ENCODE measurements around the gene GLP1R.

GLP1R gene

DNA sequence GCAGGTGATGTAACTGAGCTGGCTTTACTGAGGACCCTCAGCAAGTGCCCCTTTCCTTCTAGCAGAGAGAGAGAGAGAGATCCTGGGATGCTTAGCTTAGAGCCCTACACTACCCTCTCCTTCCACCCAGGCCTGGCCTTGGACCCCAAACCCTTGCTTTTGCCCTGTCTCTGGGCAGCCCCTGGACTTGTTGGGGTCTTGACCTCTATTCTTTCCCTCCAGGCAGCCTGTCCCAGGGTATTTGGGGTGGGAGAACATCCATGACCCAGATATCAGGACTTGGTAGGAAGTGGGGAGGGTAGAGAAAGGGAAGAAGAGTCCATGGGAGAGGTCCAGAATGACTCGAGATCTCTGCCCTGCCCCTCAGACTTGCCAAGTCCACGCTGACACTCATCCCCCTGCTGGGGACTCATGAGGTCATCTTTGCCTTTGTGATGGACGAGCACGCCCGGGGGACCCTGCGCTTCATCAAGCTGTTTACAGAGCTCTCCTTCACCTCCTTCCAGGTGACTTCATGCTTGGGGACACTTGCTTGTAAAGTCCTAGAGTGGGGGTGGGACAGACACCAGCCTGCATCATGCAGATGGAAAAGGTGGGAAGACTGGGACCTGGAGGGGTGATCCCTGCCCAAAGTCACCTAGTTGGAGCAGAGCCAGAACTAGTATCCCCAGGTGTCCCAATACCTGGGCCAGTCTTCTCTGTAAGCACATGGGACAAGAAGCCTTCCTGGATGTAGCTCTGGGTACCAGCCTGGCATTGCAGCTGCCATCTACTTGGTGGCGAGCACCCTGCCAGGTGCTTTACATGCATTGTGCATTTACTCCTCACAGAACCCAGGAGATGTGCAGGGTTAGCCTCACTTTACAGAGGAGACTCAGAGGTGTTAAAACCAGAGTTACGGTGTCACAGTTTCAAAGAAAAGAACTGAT is 30.9 kb downstream of the GLP1R start:
- Histone ChIP-seq H3K9me3 (ENCODE audit: low read length) (no peaks in the 10 kb centered on the region), H3K36me3 (ENCODE audit: insufficient read depth, low read length) (no peaks in the 10 kb centered on the region), H3K4me1 (ENCODE audit: insufficient read depth, low read length) (no peaks in the 10 kb centered on the region), H3K27ac (ENCODE audit: low read depth, low read length) (no peak overlapping the region), H3K4me3 (ENCODE audit: low read depth in 1 of 2, low read length in 2 of 2) (no peak overlapping the region), H3K9ac (ENCODE audit: low read length) (no peak overlapping the region), H3K27me3 (ENCODE audit: control insufficient read depth in 1 of 2, insufficient read depth in 2 of 2, low read length in 2 of 2) (no peaks in the 10 kb centered on the region)

DNA sequence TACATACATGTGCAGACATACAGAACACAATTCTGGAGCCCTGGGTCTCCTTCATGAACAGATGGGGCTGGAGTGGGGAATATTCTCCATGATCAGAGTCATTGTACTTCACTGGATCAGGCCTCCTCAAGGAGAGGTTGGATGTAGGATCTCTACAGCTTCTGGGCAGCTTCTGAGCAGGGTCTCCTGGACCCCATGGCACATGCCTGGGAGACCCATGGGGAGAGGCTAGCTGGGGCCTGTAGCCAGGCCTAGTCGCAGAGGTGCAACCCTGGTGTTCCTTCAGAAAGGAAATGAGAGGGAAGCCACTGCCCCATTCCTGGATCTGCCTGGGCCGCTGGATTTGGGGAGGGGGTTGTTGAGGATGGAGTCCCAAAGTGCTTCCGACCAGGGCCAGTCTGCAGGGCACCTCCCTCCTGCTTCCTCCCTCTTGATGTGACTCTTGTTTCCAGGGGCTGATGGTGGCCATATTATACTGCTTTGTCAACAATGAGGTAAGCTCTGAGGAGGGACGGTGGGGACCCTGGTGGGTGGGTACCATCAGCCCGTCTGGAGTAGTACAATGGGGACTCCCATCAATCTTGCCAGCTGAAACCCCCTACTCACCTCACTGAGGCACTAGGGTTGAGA is 31.8 kb downstream of the GLP1R start:
- Histone ChIP-seq H3K9me3 (ENCODE audit: low read length) (no peaks in the 10 kb centered on the region), H3K4me3 (ENCODE audit: low read depth in 1 of 2, low read length in 2 of 2) (no peak overlapping the region), H3K27me3 (ENCODE audit: control insufficient read depth in 1 of 2, insufficient read depth in 2 of 2, low read length in 2 of 2) (no peaks in the 10 kb centered on the region), H3K27ac (ENCODE audit: low read depth, low read length) (no peak overlapping the region), H3K9ac (ENCODE audit: low read length) (no peak overlapping the region), H3K36me3 (ENCODE audit: insufficient read depth, low read length) (no peaks in the 10 kb centered on the region), H3K4me1 (ENCODE audit: insufficient read depth, low read length) (no peaks in the 10 kb centered on the region)

DNA sequence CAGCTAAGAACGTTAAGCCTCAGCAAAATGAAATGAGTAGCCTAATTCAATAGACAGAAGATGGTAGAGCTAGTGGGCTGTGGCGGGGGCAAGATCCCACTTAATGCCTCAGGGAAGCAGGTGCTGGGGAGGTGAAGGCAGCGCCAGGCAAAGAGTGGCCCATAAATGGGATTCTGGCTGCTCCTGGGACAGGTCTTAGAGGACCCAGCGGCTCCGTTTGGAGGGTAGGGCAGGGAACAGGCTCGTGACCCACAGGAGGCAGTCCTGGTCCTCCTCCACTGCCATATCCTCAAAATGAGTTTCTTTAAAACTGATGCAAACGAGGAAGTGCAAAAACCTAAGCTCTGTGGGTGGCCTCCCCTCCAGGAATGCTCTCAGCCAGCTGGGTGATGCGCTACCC is 33.7 kb downstream of the GLP1R start:
- Histone ChIP-seq H3K9me3 (ENCODE audit: low read length) (no peaks in the 10 kb centered on the region), H3K27ac (ENCODE audit: low read depth, low read length) (no peak overlapping the region), H3K27me3 (ENCODE audit: control insufficient read depth in 1 of 2, insufficient read depth in 2 of 2, low read length in 2 of 2) (no peaks in the 10 kb centered on the region), H3K9ac (ENCODE audit: low read length) (no peak overlapping the region), H3K4me1 (ENCODE audit: insufficient read depth, low read length) (no peaks in the 10 kb centered on the region), H3K4me3 (ENCODE audit: low read depth in 1 of 2, low read length in 2 of 2) (no peak overlapping the region), H3K36me3 (ENCODE audit: insufficient read depth, low read length) (no peaks in the 10 kb centered on the region)

DNA sequence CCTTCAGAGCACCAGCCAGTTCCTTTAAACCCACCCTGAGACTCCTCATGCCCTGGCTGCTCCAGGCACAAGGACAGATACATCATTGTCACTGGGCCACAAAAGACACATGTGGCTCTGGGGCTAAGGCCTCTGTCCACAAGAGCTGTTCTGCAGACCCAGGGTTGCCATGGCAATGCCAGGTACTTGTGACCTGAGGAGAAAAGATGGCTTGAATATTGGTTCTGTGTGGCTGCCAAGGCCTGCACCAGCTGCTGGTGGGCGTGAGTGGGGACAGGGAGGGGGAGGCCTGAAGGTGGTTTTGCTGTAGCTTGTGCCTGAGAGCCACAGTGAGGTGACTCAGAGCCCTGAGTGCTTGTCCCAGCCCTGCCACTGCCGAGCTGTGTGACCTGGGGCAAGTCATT is 34.7 kb downstream of the GLP1R start:
- Histone ChIP-seq H3K27ac (ENCODE audit: low read depth, low read length) (no peak overlapping the region), H3K27me3 (ENCODE audit: control insufficient read depth in 1 of 2, insufficient read depth in 2 of 2, low read length in 2 of 2) (no peaks in the 10 kb centered on the region), H3K4me1 (ENCODE audit: insufficient read depth, low read length) (peaks cover 4% of the 10 kb centered on the region), H3K4me3 (ENCODE audit: low read depth in 1 of 2, low read length in 2 of 2) (no peak overlapping the region), H3K36me3 (ENCODE audit: insufficient read depth, low read length) (no peaks in the 10 kb centered on the region), H3K9ac (ENCODE audit: low read length) (no peak overlapping the region), H3K9me3 (ENCODE audit: low read length) (no peaks in the 10 kb centered on the region)

DNA sequence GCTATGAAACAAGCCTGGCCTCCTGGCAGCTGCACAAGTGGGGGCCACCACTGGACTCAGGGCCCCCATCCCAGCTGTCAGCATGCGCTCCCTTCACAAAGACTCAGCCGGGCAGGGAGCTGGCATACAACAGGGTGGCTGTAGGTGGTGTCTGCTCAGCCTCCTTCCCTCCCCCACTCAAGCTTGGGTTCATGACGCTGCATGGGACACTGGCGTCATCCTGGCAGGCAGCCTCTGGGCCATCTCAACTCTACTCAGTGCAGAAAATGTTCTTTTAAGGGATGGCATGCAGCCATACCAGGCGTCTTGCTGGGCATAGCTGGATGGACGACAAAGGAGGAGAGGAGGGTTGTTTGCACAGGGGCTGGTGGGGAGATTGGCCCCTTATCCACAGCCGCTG is 35.9 kb downstream of the GLP1R start:
- Histone ChIP-seq H3K27ac (ENCODE audit: low read depth, low read length) (no peak overlapping the region), H3K4me1 (ENCODE audit: insufficient read depth, low read length) (peaks cover 5% of the 10 kb centered on the region), H3K9me3 (ENCODE audit: low read length) (no peaks in the 10 kb centered on the region), H3K9ac (ENCODE audit: low read length) (no peak overlapping the region), H3K36me3 (ENCODE audit: insufficient read depth, low read length) (no peaks in the 10 kb centered on the region), H3K27me3 (ENCODE audit: control insufficient read depth in 1 of 2, insufficient read depth in 2 of 2, low read length in 2 of 2) (no peaks in the 10 kb centered on the region), H3K4me3 (ENCODE audit: low read depth in 1 of 2, low read length in 2 of 2) (no peak overlapping the region)

DNA sequence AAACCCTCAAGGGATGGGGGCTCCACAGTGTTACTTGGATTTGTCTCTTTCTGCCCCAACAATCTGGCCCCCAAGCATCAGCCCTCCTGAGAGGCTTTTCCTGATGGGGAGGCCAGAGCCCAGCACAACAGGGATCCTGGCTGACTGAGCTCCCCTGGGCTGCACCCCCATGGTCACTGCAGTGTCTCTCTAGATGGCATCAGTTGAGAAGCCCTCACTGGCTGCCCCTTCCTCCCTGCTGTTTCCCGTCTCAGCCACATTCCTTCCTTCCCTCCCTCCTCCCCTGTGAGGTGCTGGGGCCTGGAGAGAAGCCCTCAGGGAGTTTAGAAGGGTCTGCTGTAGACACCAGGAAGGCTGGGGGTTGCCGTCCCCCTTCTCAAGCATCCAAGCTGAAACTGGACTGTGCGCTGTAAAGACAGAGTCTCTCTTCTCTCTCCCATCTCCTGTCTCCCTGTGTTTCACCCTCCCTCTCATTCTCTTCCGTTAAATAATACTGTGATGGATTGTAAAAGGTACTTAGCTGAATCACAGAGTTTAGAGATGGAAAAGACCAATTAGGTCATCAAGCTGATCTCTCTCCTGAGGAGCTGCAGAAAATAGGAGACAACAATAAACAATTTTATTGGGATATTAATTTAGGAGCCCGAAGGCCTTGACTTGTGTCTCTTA is 36.7 kb downstream of the GLP1R start:
- Histone ChIP-seq H3K36me3 (ENCODE audit: insufficient read depth, low read length) (no peaks in the 10 kb centered on the region), H3K27me3 (ENCODE audit: control insufficient read depth in 1 of 2, insufficient read depth in 2 of 2, low read length in 2 of 2) (no peaks in the 10 kb centered on the region), H3K27ac (ENCODE audit: low read depth, low read length) (no peak overlapping the region), H3K9ac (ENCODE audit: low read length) (no peak overlapping the region), H3K9me3 (ENCODE audit: low read length) (no peaks in the 10 kb centered on the region), H3K4me3 (ENCODE audit: low read depth in 1 of 2, low read length in 2 of 2) (no peak overlapping the region), H3K4me1 (ENCODE audit: insufficient read depth, low read length) (peaks cover 5% of the 10 kb centered on the region)

DNA sequence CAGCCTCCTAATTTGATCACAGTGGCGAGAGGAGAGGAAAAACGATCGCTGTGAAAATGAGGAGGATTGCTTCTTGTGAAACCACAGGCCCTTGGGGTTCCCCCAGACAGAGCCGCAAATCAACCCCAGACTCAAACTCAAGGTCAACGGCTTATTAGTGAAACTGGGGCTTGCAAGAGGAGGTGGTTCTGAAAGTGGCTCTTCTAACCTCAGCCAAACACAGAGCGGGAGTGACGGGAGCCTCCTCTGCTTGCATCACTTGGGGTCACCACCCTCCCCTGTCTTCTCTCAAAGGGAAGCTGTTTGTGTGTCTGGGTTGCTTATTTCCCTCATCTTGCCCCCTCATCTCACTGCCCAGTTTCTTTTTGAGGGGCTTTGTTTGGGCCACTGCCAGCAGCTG is 37.7 kb downstream of the GLP1R start:
- H3K9me3 ChIP-seq (ENCODE audit: low read length), result no peaks in the 10 kb centered on the region
- H3K9ac ChIP-seq (ENCODE audit: low read length), result no peak overlapping the region
- no peaks in the 10 kb centered on the region for H3K27me3 ChIP-seq (ENCODE audit: control insufficient read depth in 1 of 2, insufficient read depth in 2 of 2, low read length in 2 of 2)
- H3K4me1 ChIP-seq (ENCODE audit: insufficient read depth, low read length), result peaks cover 5% of the 10 kb centered on the region
- H3K36me3 ChIP-seq (ENCODE audit: insufficient read depth, low read length), result no peaks in the 10 kb centered on the region
- no peak overlapping the region for H3K4me3 ChIP-seq (ENCODE audit: low read depth in 1 of 2, low read length in 2 of 2)
- H3K27ac ChIP-seq (ENCODE audit: low read depth, low read length), result no peak overlapping the region

DNA sequence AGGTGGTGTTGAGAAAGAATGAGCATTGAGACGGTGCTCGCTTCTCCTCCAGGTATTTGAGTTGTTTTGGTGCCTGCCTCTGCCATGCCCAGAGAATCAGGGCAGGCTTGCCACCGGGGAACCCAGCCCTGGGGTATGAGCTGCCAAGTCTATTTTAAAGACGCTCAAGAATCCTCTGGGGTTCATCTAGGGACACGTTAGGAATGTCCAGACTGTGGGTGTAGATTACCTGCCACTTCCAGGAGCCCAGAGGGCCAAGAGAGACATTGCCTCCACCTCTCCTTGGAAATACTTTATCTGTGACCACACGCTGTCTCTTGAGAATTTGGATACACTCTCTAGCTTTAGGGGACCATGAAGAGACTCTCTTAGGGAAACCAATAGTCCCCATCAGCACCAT is 38.1 kb downstream of the GLP1R start:
- no peak overlapping the region for H3K27ac ChIP-seq (ENCODE audit: low read depth, low read length)
- H3K9ac ChIP-seq (ENCODE audit: low read length), result no peak overlapping the region
- no peaks in the 10 kb centered on the region for H3K9me3 ChIP-seq (ENCODE audit: low read length)
- H3K4me1 ChIP-seq (ENCODE audit: insufficient read depth, low read length), result peaks cover 5% of the 10 kb centered on the region
- H3K36me3 ChIP-seq (ENCODE audit: insufficient read depth, low read length), result no peaks in the 10 kb centered on the region
- H3K27me3 ChIP-seq (ENCODE audit: control insufficient read depth in 1 of 2, insufficient read depth in 2 of 2, low read length in 2 of 2), result no peaks in the 10 kb centered on the region
- H3K4me3 ChIP-seq (ENCODE audit: low read depth in 1 of 2, low read length in 2 of 2), result no peak overlapping the region

DNA sequence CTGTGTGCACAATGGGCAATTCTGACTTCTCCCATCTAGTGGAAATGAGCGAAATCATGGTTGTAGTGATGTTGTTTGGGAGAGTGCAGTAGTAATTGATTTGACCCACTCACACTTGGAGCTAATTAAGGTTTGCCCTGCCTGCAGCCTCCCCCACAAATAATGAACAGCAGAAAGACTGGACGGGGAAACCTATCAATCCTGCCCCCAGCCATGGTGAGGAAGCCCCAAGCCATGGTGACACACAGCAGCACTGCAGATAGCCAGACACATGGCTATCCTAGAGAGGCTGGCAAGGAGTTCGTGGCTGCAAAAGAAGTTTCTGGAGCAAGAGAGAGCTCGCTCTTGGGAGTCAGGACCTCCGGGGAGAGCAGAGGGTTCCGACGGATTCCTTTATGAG is 38.6 kb downstream of the GLP1R start:
- Histone ChIP-seq H3K27me3 (ENCODE audit: control insufficient read depth in 1 of 2, insufficient read depth in 2 of 2, low read length in 2 of 2) (no peaks in the 10 kb centered on the region), H3K9me3 (ENCODE audit: low read length) (no peaks in the 10 kb centered on the region), H3K4me3 (ENCODE audit: low read depth in 1 of 2, low read length in 2 of 2) (no peak overlapping the region), H3K27ac (ENCODE audit: low read depth, low read length) (no peak overlapping the region), H3K9ac (ENCODE audit: low read length) (no peak overlapping the region), H3K4me1 (ENCODE audit: insufficient read depth, low read length) (peaks cover 5% of the 10 kb centered on the region), H3K36me3 (ENCODE audit: insufficient read depth, low read length) (no peaks in the 10 kb centered on the region)

DNA sequence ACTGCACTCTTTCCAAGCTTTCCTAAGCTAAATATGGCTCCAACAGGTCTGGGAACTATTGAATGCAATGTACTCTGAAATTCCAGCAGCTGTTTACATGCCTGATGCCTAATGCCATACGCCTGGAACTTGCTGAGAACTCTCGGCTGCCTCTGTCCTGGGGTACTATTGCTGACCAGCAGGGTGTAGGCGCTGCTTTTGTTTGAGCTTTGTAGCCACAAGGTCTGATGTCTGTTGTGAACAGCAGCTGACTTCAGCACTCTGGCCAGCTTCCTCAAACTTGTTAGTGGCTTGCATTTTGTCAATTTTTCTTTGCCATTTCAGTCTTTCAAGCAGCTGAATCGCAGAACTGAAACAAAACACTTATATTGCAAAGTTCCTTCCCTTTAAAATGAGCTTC is 39.8 kb downstream of the GLP1R start:
- no peaks in the 10 kb centered on the region for H3K36me3 ChIP-seq (ENCODE audit: insufficient read depth, low read length)
- no peak overlapping the region for H3K27ac ChIP-seq (ENCODE audit: low read depth, low read length)
- H3K27me3 ChIP-seq (ENCODE audit: control insufficient read depth in 1 of 2, insufficient read depth in 2 of 2, low read length in 2 of 2), result no peaks in the 10 kb centered on the region
- peaks cover 5% of the 10 kb centered on the region for H3K4me1 ChIP-seq (ENCODE audit: insufficient read depth, low read length)
- no peak overlapping the region for H3K9ac ChIP-seq (ENCODE audit: low read length)
- H3K9me3 ChIP-seq (ENCODE audit: low read length), result no peaks in the 10 kb centered on the region
- H3K4me3 ChIP-seq (ENCODE audit: low read depth in 1 of 2, low read length in 2 of 2), result no peak overlapping the region

DNA sequence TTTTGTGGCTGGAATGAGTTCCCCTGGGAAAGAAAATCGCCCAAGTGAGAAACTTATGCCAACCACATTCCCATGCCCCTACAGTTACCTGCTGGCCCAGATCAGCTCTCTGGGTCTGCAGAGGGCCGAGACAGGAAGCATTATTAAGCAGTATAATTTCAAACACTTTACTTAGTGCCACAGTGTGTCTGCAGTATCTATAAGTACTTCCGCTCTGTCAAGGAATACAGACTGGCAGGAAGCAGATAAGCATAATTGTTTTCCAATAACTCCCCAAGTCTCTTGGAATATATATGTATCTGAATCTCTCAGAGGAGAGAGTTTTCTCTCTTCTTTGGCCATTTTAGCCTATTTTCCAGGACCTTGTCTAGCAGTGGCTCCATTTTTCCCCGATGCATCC is 41.5 kb downstream of the GLP1R start:
- Histone ChIP-seq H3K27me3 (ENCODE audit: control insufficient read depth in 1 of 2, insufficient read depth in 2 of 2, low read length in 2 of 2) (no peaks in the 10 kb centered on the region), H3K27ac (ENCODE audit: low read depth, low read length) (no peak overlapping the region), H3K4me3 (ENCODE audit: low read depth in 1 of 2, low read length in 2 of 2) (no peak overlapping the region), H3K9ac (ENCODE audit: low read length) (no peak overlapping the region), H3K36me3 (ENCODE audit: insufficient read depth, low read length) (no peaks in the 10 kb centered on the region), H3K4me1 (ENCODE audit: insufficient read depth, low read length) (peaks cover 5% of the 10 kb centered on the region), H3K9me3 (ENCODE audit: low read length) (no peaks in the 10 kb centered on the region)
